OCI-LY7 (cell line): ENCODE data around the gene TMEM167A. TPM values are rescaled to one million over a fixed set of nuclear protein-coding genes. Genes with fewer than 3 reads are reported as not detected.

ENCODE experiments used
- BruUV-seq: library from RNA; stranded (reverse); fragments of 400-500 nt; replicated peaks from 2 replicates; lab custom pipeline; 2021; lab: Mats Ljungman, UMichigan
- CTCF ChIA-PET: fragments of 300-600 bp; sonication (Branson Sonifier 250); formaldehyde crosslinking; loops from one replicate; lab custom pipeline; 2022; ENCODE audit warnings: antibody characterized with exemption; ENCODE audit not compliant: unreplicated experiment; lab: Charles Lee
- POLR2A ChIA-PET: fragments of 300-600 bp; sonication (Branson Sonifier 250); formaldehyde crosslinking; loops from one replicate; lab custom pipeline; 2022; ENCODE audit warnings: antibody characterized with exemption; lab: Charles Lee
- DNase-seq: peaks from one replicate; pipeline ENCODE4 v3.0.0-alpha.2; 2015; ENCODE audit warnings: low spot score
- H2AFZ ChIP-seq: fragments of 200-600 bp; sonication (generic), shearing (Covaris generic); 2 replicates; pipeline ENCODE4 v1.6.1; 2014; ENCODE audit warnings: mild to moderate bottlenecking, antibody characterized with exemption, low read length, moderate library complexity
- H3K27ac ChIP-seq: fragments of 200-600 bp; sonication (generic); 2 replicates; pipeline ENCODE4 v1.5.1; 2014; ENCODE audit warnings: mixed run types, low read depth, mild to moderate bottlenecking, moderate library complexity, low read length, inconsistent platforms; ENCODE audit not compliant: poor library complexity, severe bottlenecking
- H3K36me3 ChIP-seq: fragments of 200-600 bp; sonication (generic); 2 replicates; pipeline ENCODE4 v1.6.1; 2014; ENCODE audit warnings: mild to moderate bottlenecking, antibody characterized with exemption, low read length, moderate library complexity, mixed read lengths; ENCODE audit not compliant: insufficient read depth
- H3K4me1 ChIP-seq: fragments of 200-600 bp; sonication (generic); 2 replicates; pipeline ENCODE4 v1.5.1; 2014; ENCODE audit warnings: mild to moderate bottlenecking, low read length; ENCODE audit not compliant: insufficient read depth, poor library complexity, severe bottlenecking
- H3K4me2 ChIP-seq: fragments of 200-600 bp; sonication (generic); 2 replicates; pipeline ENCODE4 v1.6.1; 2014; ENCODE audit warnings: mild to moderate bottlenecking, low read length
- H3K4me3 ChIP-seq: fragments of 200-600 bp; sonication (generic); 2 replicates; pipeline ENCODE4 v1.5.1; 2014; ENCODE audit warnings: mild to moderate bottlenecking, low read depth, low read length; ENCODE audit not compliant: poor library complexity, severe bottlenecking
- H3K79me2 ChIP-seq: fragments of 200-600 bp; sonication (generic); 2 replicates; pipeline ENCODE4 v1.6.1; 2016; ENCODE audit warnings: low read depth, mild to moderate bottlenecking, low read length, moderate library complexity, mixed read lengths; ENCODE audit not compliant: insufficient read depth
- H3K9me2 ChIP-seq: fragments of 200-600 bp; sonication (generic); 2 replicates; pipeline ENCODE4 v1.6.1; 2016; ENCODE audit warnings: mild to moderate bottlenecking, low read length, mixed read lengths; ENCODE audit not compliant: insufficient read depth
- H3K9me3 ChIP-seq: fragments of 200-600 bp; sonication (generic); 2 replicates; pipeline ENCODE4 v1.6.1; 2014; ENCODE audit warnings: mild to moderate bottlenecking, mixed run types, low read length, mixed read lengths
- H4K20me1 ChIP-seq: fragments of 200-600 bp; sonication (generic); 2 replicates; pipeline ENCODE4 v1.6.1; 2014; ENCODE audit warnings: mild to moderate bottlenecking, antibody characterized with exemption, low read length, moderate library complexity, mixed read lengths; ENCODE audit not compliant: insufficient read depth
- EZH2phosphoT487 ChIP-seq: fragments of 200-600 bp; sonication (generic); IDR thresholded peaks from 2 replicates; pipeline ENCODE4 v1.6.1; 2018; ENCODE audit warnings: low read depth, borderline replicate concordance, mild to moderate bottlenecking, mixed run types, antibody characterized with exemption, low read length, moderate library complexity, mixed read lengths
- intact Hi-C: fragments of 100-400 bp; cut with micrococcal nuclease; formaldehyde crosslinking; loops from one replicate; pipeline ENCODE4 v1.10.0; 2022; ENCODE audit not compliant: unreplicated experiment
- total RNA-seq, 2 experiments: library from RNA; depleted of rRNA in 1 of 2; stranded (reverse); fragments of >200 nt in 1 of 2; shearing (Covaris generic) in 1 of 2; gene quantifications; 2 replicates each; pipeline ENCODE4 v1.2.3, GENCODE V29; 2014 to 2022
- TF ChIP-seq, protein P1 (sequence below): fragments of 200-600 bp; sonication (generic); conservative IDR thresholded peaks from 2 replicates; pipeline ENCODE4 v1.5.1; 2014; ENCODE audit warnings: mild to moderate bottlenecking, antibody characterized with exemption, low read length, moderate library complexity, mixed read lengths

Gene TMEM167A
- total RNA-seq, 2 experiments from 2014 or later: 20.4 to 55.7 TPM

DNA sequence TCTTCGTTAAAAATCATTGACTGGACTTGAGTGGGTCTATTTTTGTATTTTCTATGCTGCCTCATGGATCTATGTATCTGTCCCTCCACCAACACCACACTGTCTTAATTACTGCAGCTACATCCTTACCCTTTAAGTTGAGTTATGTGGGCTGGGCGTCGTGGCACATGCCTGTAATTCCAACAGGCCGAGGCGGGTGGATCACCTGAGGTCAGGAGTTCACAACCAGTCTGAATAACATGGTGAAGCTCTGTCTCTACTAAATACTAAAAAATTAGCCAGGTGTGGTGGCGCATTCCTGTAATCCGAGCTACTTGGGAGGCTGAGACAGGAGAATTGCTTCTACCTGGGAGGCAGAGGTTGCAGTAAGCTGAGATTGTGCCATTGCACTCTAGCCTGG, 48.4 kb upstream of the TMEM167A start:
- Histone ChIP-seq H3K4me1 (no peaks in the 10 kb centered on the region), H3K9me3 (0 out of 2 replicates have a peak, but pooled peaks cover 3% of the 10 kb centered on the region), H3K9me2 (no peaks in the 10 kb centered on the region), H3K4me3 (no peak overlapping the region), H3K36me3 (no peaks in the 10 kb centered on the region), H2AFZ (no peak overlapping the region), H3K4me2 (no peak overlapping the region), H4K20me1 (no peaks in the 10 kb centered on the region), H3K79me2 (no peaks in the 10 kb centered on the region), H3K27ac (no peak overlapping the region)
- TF ChIP-seq EZH2phosphoT487: no peak
- TF ChIP-seq, protein P1, sequence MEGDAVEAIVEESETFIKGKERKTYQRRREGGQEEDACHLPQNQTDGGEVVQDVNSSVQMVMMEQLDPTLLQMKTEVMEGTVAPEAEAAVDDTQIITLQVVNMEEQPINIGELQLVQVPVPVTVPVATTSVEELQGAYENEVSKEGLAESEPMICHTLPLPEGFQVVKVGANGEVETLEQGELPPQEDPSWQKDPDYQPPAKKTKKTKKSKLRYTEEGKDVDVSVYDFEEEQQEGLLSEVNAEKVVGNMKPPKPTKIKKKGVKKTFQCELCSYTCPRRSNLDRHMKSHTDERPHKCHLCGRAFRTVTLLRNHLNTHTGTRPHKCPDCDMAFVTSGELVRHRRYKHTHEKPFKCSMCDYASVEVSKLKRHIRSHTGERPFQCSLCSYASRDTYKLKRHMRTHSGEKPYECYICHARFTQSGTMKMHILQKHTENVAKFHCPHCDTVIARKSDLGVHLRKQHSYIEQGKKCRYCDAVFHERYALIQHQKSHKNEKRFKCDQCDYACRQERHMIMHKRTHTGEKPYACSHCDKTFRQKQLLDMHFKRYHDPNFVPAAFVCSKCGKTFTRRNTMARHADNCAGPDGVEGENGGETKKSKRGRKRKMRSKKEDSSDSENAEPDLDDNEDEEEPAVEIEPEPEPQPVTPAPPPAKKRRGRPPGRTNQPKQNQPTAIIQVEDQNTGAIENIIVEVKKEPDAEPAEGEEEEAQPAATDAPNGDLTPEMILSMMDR: no peak
- CTCF ChIA-PET: no interaction called here
- no TSS peak for BruUV-seq
- DNase-seq: no peak
- intact Hi-C loops: no loop called here
- POLR2A ChIA-PET: interaction anchor here (0.7 kb wide), 2 partner anchors 12 to 41 kb away, joined by 3 to 4 read pairs; no protein-coding TSS in a partner anchor

DNA sequence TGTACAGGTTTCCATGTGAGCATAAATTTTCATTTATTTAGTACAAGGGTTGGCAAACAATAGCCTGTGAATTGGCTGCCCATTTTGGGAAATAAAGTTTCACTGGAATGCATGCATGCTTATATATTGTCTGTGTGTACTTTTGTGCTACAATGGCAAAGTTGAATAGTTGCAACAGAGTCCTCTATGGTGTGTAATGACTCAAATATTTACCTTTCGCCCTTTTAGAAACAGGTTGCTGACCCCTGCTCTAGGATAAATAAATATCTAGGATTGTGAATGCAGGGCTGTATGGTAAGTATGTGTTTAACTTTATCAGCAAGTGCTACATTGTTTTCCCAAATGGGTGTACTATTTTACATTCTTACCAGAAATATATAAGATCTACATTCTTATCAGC, 47.4 kb upstream of the TMEM167A start:
- TF ChIP-seq, protein P1: no peak
- TF ChIP-seq EZH2phosphoT487: no peak
- H3K4me1 ChIP-seq: no peaks in the 10 kb centered on the region
- H3K4me2 ChIP-seq: no peak overlapping the region
- H3K4me3 ChIP-seq: no peak overlapping the region
- ChIA-PET CTCF (no interaction called here), POLR2A (no interaction called here)
- no peak for DNase-seq
- H3K27ac ChIP-seq: no peak overlapping the region
- H3K9me3 ChIP-seq: 0 out of 2 replicates have a peak, but pooled peaks cover 3% of the 10 kb centered on the region
- BruUV-seq: no TSS peak
- no peak overlapping the region for H2AFZ ChIP-seq
- no peaks in the 10 kb centered on the region for H3K79me2 ChIP-seq
- no peaks in the 10 kb centered on the region for H3K9me2 ChIP-seq
- H4K20me1 ChIP-seq: no peaks in the 10 kb centered on the region
- no peaks in the 10 kb centered on the region for H3K36me3 ChIP-seq
- intact Hi-C loops: no loop called here

DNA sequence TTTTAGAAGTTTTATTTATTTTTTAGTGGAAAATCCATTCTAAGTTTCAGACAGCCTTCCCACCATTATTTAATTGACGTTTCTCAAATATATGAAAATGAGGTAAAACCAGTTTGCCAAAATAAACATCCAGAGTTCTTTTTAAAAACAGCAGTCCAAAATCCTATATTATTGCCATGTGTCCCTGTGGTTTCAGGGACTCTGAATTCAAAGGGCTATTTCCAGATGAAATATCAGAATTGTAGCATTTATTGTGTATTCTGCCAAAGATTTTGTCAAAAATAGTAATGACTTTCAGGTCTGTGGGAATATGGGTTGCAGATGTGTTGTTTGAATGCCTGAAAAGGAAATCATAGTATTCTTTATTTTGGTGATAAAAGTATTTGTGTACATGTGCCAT, 41.8 kb upstream of the TMEM167A start:
- Histone ChIP-seq H3K9me2 (no peaks in the 10 kb centered on the region; the same call in 1 of the 2 replicates), H3K4me1 (no peaks in the 10 kb centered on the region)
- TF ChIP-seq, protein P1: no peak
- no peak for TF ChIP-seq EZH2phosphoT487

More for the DNA sequence above, 41.8 kb upstream of the TMEM167A start:
- intact Hi-C loops: no loop called here
- Histone ChIP-seq H3K4me2 (no peak overlapping the region), H4K20me1 (no peaks in the 10 kb centered on the region), H3K27ac (no peak overlapping the region), H2AFZ (no peak overlapping the region), H3K36me3 (peaks cover 10% of the 10 kb centered on the region), H3K4me3 (no peak overlapping the region), H3K79me2 (no peaks in the 10 kb centered on the region), H3K9me3 (no peaks in the 10 kb centered on the region)
- DNase-seq: no peak
- BruUV-seq: no TSS peak
- ChIA-PET CTCF (no interaction called here), POLR2A (interaction anchor here (1.2 kb wide), 1 partner anchor 15 kb away, joined by 5 read pairs; no protein-coding TSS in a partner anchor)
